Glutamatergic neuron (in vitro differentiated cells): ENCODE data around the gene CNTNAP2. TPM values are rescaled to one million over a fixed set of nuclear protein-coding genes. Genes with fewer than 3 reads are reported as not detected.

ENCODE experiments used
- DNase-seq: peaks from one replicate; pipeline ENCODE4 v3.0.0; 2022
- H3K27ac Mint-ChIP-seq: one replicate; pipeline ENCODE4 v1.8.0; 2020; ENCODE audit warnings: mild to moderate bottlenecking, mixed read lengths, inconsistent platforms; ENCODE audit not compliant: unreplicated experiment
- H3K27me3 Mint-ChIP-seq: one replicate; pipeline ENCODE4 v1.8.0; 2020; ENCODE audit warnings: mild to moderate bottlenecking, moderate library complexity, mixed read lengths, inconsistent platforms; ENCODE audit not compliant: unreplicated experiment
- H3K36me3 Mint-ChIP-seq: one replicate; pipeline ENCODE4 v1.8.0; 2020; ENCODE audit warnings: mild to moderate bottlenecking, mixed read lengths, inconsistent platforms; ENCODE audit not compliant: unreplicated experiment
- H3K4me1 Mint-ChIP-seq: one replicate; pipeline ENCODE4 v1.8.0; 2020; ENCODE audit warnings: mild to moderate bottlenecking, low read depth, mixed read lengths, inconsistent platforms; ENCODE audit not compliant: unreplicated experiment
- H3K4me3 Mint-ChIP-seq: one replicate; pipeline ENCODE4 v1.8.0; 2020; ENCODE audit warnings: mild to moderate bottlenecking, mixed read lengths, inconsistent platforms; ENCODE audit not compliant: unreplicated experiment
- H3K9me3 Mint-ChIP-seq: one replicate; pipeline ENCODE4 v1.8.0; 2020; ENCODE audit warnings: mild to moderate bottlenecking, moderate library complexity, mixed read lengths, inconsistent platforms; ENCODE audit not compliant: unreplicated experiment
- CTCF ChIP-seq: fragments of 200-600 bp; sonication (generic); IDR thresholded peaks from one replicate; pipeline ENCODE4 v1.5.0; 2021; ENCODE audit not compliant: partially characterized antibody, unreplicated experiment
- total RNA-seq: library from RNA; stranded (reverse); fragmentation: NEBNext Ultra II Directional; extraction: Animal tissue kit (Norgen Biotek cat#: 25700); gene quantifications from one replicate; pipeline ENCODE4 v1.2.1, GENCODE V29; 2021; ENCODE audit not compliant: unreplicated experiment

The CNTNAP2 gene
- total RNA-seq, 1 donor from 2014 or later: 25.8 TPM

DNA sequence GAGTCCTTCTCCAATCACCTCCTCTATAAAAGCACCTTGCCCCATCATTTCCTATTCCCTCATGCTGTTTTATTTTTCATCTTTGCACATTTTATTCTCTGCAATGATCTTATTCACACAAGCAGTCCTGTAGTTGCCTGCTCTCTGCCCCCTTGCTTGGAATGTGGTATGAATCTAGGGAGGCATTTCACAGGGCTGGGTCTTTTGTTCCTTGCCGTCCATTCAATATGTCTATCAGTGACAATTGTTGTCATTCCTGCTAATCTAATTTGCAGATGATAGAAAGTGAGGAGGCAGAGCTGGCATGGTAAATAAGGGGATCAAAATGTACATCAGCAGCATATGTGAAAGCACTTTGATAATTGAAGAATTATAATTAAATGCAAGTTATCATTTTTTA lies 2227.8 kb downstream of the CNTNAP2 start:
- Mint-ChIP-seq H3K4me1 (peaks cover 11% of the 10 kb centered on the region), H3K36me3 (no peaks in the 10 kb centered on the region), H3K4me3 (no peak overlapping the region), H3K27ac (no peak overlapping the region), H3K27me3 (peaks cover 6% of the 10 kb centered on the region), H3K9me3 (peaks cover 1% of the 10 kb centered on the region)
- no peak for TF ChIP-seq CTCF
- no peak for DNase-seq

- H3K4me1 Mint-ChIP-seq: no peaks in the 10 kb centered on the region
- H3K4me3 Mint-ChIP-seq: no peak overlapping the region
- no peak for TF ChIP-seq CTCF
- peaks cover 5% of the 10 kb centered on the region for H3K36me3 Mint-ChIP-seq
- peaks cover 3% of the 10 kb centered on the region for H3K27me3 Mint-ChIP-seq
- no peak overlapping the region for H3K27ac Mint-ChIP-seq
- H3K9me3 Mint-ChIP-seq: peaks cover 3% of the 10 kb centered on the region
- DNase-seq: no peak
These were observed 2231.4 kb downstream of the CNTNAP2 start for GRCh38 chr7:148347981-148348380.

DNA sequence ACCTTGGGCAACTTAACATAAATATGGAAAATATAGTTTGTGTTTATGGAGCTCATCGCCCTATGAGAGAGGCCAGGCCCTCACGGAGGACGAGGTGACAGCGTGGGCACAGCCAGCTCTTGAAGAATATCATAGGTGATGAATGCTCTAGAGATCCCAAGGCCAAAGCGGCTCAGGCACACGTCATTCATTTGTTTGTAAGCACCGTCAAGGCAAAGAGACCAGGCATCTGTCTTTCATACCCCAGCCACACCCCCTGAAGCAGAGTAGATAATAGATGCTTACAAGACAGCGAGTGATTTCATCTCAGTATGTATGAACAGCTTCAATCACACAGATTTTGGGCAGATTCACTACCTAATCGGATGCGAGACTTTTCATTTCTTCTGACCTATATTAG lies 2231.9 kb downstream of the CNTNAP2 start:
- no peak for TF ChIP-seq CTCF
- peaks cover 5% of the 10 kb centered on the region for H3K36me3 Mint-ChIP-seq
- H3K27me3 Mint-ChIP-seq: peaks cover 3% of the 10 kb centered on the region
- peaks cover 3% of the 10 kb centered on the region for H3K9me3 Mint-ChIP-seq
- H3K27ac Mint-ChIP-seq: no peak overlapping the region
- no peak overlapping the region for H3K4me3 Mint-ChIP-seq
- no peaks in the 10 kb centered on the region for H3K4me1 Mint-ChIP-seq
- no peak for DNase-seq

DNA sequence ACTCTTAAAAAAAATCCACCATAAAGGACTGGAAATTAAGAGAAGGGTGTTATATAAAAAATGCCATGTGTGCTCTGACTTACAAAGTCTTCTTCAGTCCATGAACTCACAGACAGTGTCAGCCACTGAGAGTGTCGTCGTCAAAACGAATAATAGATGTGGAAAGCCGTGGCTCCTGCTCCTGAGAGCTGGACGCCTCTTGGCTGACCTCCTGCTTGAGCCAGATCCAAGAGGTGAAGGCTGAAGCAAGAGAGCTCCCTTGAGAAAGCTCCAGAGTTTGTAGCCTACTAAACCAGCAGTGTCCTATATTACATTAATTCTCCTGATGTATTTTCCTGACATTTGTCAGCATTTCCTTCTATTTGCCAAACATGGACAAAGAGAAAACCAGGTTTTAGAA lies 2239.7 kb downstream of the CNTNAP2 start:
- Mint-ChIP-seq H3K4me3 (no peak overlapping the region), H3K4me1 (no peaks in the 10 kb centered on the region), H3K27ac (no peak overlapping the region), H3K27me3 (no peaks in the 10 kb centered on the region), H3K9me3 (peaks cover 1% of the 10 kb centered on the region), H3K36me3 (peaks cover 7% of the 10 kb centered on the region)
- TF ChIP-seq CTCF: no peak
- no peak for DNase-seq

DNA sequence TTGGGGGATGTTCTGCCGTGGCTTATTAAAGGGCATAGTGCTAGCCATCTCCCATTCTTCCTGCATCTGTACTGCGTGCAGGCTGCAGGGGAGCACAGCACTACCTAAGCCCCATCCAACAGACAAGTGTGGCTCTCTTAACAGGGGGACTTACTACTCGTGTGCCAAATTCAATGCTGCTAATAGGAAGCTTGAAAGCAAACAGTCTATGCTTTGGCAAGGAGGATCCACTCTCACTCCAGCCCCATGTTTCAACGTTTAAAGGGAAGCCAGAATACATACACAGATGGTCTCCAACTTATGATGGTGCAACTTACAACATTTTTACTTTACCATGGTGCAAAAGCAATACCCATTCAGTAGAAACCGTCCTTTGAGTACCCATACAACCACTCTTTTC lies 2245.9 kb downstream of the CNTNAP2 start:
- H3K4me3 Mint-ChIP-seq: no peak overlapping the region
- H3K4me1 Mint-ChIP-seq: no peaks in the 10 kb centered on the region
- no peaks in the 10 kb centered on the region for H3K9me3 Mint-ChIP-seq
- no peak for DNase-seq
- no peaks in the 10 kb centered on the region for H3K27me3 Mint-ChIP-seq
- TF ChIP-seq CTCF: no peak
- no peak overlapping the region for H3K27ac Mint-ChIP-seq
- H3K36me3 Mint-ChIP-seq: peaks cover 4% of the 10 kb centered on the region
